Measurements from ENCODE around the gene SLC66A1. TPM values are rescaled to one million over a fixed set of nuclear protein-coding genes. Genes with fewer than 3 reads are reported as not detected.

Gene SLC66A1
- total and polyA plus RNA-seq, 4 donors = 4.0 to 15.2 (median 10.6) TPM

GRCh38 chr1:19342894-19343616 lies 30.9 kb downstream of the SLC66A1 start:
- Histone ChIP-seq H3K9me3 (ENCODE audit: control insufficient read depth, low read length) (no peaks in the 10 kb centered on the region), H3K27ac (ENCODE audit: low read depth in 1 of 2, low read length in 2 of 2) (no peak overlapping the region), H3K4me3 (ENCODE audit: low read length in 2 of 2) (no peak overlapping the region), H3K27me3 (ENCODE audit: control insufficient read depth in 1 of 2, insufficient read depth in 2 of 2, low read length in 1 of 2) (no peaks in the 10 kb centered on the region), H3K36me3 (ENCODE audit: control insufficient read depth in 1 of 2, insufficient read depth in 2 of 2, low read length in 1 of 2) (peaks cover 0 to 2% of the 10 kb centered on the region in 2 donors), H3K4me1 (ENCODE audit: control insufficient read depth in 1 of 2, insufficient read depth in 2 of 2, low read length in 2 of 2) (no peaks in the 10 kb centered on the region)
- DNase-seq (no peak), ATAC-seq (ENCODE audit: low FRiP score) (no peak)
- WGBS, 2 donors = 75 to 82% methylated on average over 30 to 33 of the region's 33 CpGs
- intact Hi-C loops (cut with DNase I) = loop anchor here in 1 of 2 donors (2.0 to 10.0 kb wide), 2 partner anchors 242 to 308 kb away; no protein-coding TSS in a partner anchor

GRCh38 chr1:19343617-19344350 lies 31.7 kb downstream of the SLC66A1 start:
- H3K27ac ChIP-seq (ENCODE audit: low read depth in 1 of 2, low read length in 2 of 2) = no peak overlapping the region
- 81 to 83% methylated on average over 20 of the region's 20 CpGs for WGBS, 2 donors
- intact Hi-C loops (cut with DNase I) = loop anchor here in 1 of 2 donors (2.0 to 10.0 kb wide), 2 partner anchors 241 to 307 kb away; no protein-coding TSS in a partner anchor

DNA sequence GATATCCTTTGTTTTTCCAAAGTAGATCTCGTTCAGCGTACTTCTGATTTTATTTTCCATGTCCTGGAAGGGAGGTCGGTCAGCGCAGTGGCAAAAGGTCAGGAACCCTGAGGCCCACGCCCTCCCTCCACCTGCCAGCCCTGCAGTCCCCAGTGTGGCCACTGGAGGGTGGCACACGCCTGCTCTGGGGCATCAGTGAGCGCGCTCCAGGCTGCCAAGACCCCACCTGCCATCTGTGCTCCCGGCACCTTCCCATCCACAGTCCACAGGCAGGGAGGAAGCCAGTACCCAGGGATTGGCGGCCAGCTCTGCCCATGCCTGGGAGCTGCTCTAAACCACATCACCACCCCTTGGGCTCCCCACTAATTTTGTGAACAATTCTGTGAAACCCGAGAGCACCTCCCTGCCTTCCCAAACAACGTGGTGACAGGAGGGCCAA lies 32.3 kb downstream of the SLC66A1 start:
- Histone ChIP-seq H3K4me3 (ENCODE audit: low read length in 2 of 2) (no peak overlapping the region), H3K27ac (ENCODE audit: low read depth in 1 of 2, low read length in 2 of 2) (no peak overlapping the region), H3K4me1 (ENCODE audit: control insufficient read depth in 1 of 2, insufficient read depth in 2 of 2, low read length in 2 of 2) (no peaks in the 10 kb centered on the region), H3K27me3 (ENCODE audit: control insufficient read depth in 1 of 2, insufficient read depth in 2 of 2, low read length in 1 of 2) (no peaks in the 10 kb centered on the region), H3K36me3 (ENCODE audit: control insufficient read depth in 1 of 2, insufficient read depth in 2 of 2, low read length in 1 of 2) (peaks cover 0 to 2% of the 10 kb centered on the region in 2 donors), H3K9me3 (ENCODE audit: control insufficient read depth, low read length) (no peaks in the 10 kb centered on the region)
- DNase-seq (peak in 1 of 2 donors; percentile 86), ATAC-seq (ENCODE audit: low FRiP score) (peak; percentile 76)
- intact Hi-C loops (cut with DNase I) = loop anchor here in 1 of 2 donors (10.0 kb wide), 1 partner anchor 240 kb away; no protein-coding TSS in a partner anchor
- 48 to 56% methylated on average over 12 of the region's 12 CpGs for WGBS, 2 donors

More at GRCh38 chr1:19343617-19344350, 31.7 kb downstream of the SLC66A1 start:
- DNase-seq = no peak
- Histone ChIP-seq H3K36me3 (ENCODE audit: control insufficient read depth in 1 of 2, insufficient read depth in 2 of 2, low read length in 1 of 2) (peaks cover 0 to 2% of the 10 kb centered on the region in 2 donors), H3K9me3 (ENCODE audit: control insufficient read depth, low read length) (no peaks in the 10 kb centered on the region), H3K4me3 (ENCODE audit: low read length in 2 of 2) (no peak overlapping the region), H3K27me3 (ENCODE audit: control insufficient read depth in 1 of 2, insufficient read depth in 2 of 2, low read length in 1 of 2) (no peaks in the 10 kb centered on the region), H3K4me1 (ENCODE audit: control insufficient read depth in 1 of 2, insufficient read depth in 2 of 2, low read length in 2 of 2) (no peaks in the 10 kb centered on the region)
- ATAC-seq (ENCODE audit: low FRiP score) = peak; percentile 23

- no peak overlapping the region for H3K27ac ChIP-seq (ENCODE audit: low read depth in 1 of 2, low read length in 2 of 2)
Measured at GRCh38 chr1:19344831-19345230, 32.7 kb downstream of the SLC66A1 start.

DNA sequence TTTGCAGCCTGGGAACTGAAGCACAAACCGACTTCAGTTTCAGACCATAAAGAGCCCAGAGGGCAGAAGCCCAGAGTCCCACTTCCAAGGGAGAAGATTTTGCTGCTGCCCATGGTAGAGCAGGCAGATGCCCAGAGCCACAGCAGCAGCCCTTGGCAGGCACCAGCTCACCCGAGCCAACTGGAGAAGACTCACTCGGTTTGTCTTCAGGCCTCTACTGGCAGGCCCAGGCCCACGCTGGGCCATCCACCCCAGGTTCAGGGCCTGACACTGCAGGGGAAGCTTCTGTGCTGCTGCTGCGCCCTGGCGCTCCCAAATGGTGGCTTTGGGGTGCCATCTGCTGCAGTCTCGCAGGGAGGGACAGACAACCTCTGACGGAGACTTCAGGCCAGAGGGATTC lies 33.3 kb downstream of the SLC66A1 start:
- Histone ChIP-seq H3K27ac (ENCODE audit: low read depth in 1 of 2, low read length in 2 of 2) (no peak overlapping the region), H3K4me1 (ENCODE audit: control insufficient read depth in 1 of 2, insufficient read depth in 2 of 2, low read length in 2 of 2) (no peaks in the 10 kb centered on the region)

More at GRCh38 chr1:19344831-19345230, 32.7 kb downstream of the SLC66A1 start:
- ATAC-seq (ENCODE audit: low FRiP score) (no peak), DNase-seq (no peak)
- Histone ChIP-seq H3K27me3 (ENCODE audit: control insufficient read depth in 1 of 2, insufficient read depth in 2 of 2, low read length in 1 of 2) (no peaks in the 10 kb centered on the region), H3K4me1 (ENCODE audit: control insufficient read depth in 1 of 2, insufficient read depth in 2 of 2, low read length in 2 of 2) (no peaks in the 10 kb centered on the region), H3K4me3 (ENCODE audit: low read length in 2 of 2) (no peak overlapping the region), H3K36me3 (ENCODE audit: control insufficient read depth in 1 of 2, insufficient read depth in 2 of 2, low read length in 1 of 2) (peaks cover 0 to 3% of the 10 kb centered on the region in 2 donors), H3K9me3 (ENCODE audit: control insufficient read depth, low read length) (no peaks in the 10 kb centered on the region)
- WGBS, 2 donors = 88 to 89% methylated on average over 11 of the region's 11 CpGs
- intact Hi-C loops (cut with DNase I) = loop anchor here (5.0 to 10.0 kb wide), 2 partner anchors 240 to 307 kb away; no protein-coding TSS in a partner anchor

DNA sequence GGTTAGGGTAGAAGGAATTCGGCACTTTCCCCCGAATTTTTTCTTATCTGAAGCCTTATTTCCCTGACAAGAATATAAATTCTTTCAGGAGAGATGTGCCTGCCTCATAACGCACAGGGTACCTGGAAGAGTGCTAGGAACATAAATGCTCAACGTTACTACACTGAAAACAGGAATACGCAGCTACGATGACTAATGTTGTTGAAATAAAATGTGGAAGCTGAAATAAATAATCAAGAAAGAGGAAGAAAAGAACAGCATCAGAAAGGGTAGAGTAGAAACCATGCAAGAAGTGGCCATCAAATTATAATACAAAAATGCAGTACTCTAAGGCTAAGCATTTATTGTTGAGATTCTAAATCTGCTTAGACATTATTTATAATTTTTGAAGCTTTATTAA lies 33.9 kb downstream of the SLC66A1 start:
- Histone ChIP-seq H3K27me3 (ENCODE audit: control insufficient read depth in 1 of 2, insufficient read depth in 2 of 2, low read length in 1 of 2) (no peaks in the 10 kb centered on the region), H3K27ac (ENCODE audit: low read depth in 1 of 2, low read length in 2 of 2) (no peak overlapping the region), H3K9me3 (ENCODE audit: control insufficient read depth, low read length) (no peaks in the 10 kb centered on the region), H3K36me3 (ENCODE audit: control insufficient read depth in 1 of 2, insufficient read depth in 2 of 2, low read length in 1 of 2) (peaks cover 0 to 5% of the 10 kb centered on the region in 2 donors), H3K4me1 (ENCODE audit: control insufficient read depth in 1 of 2, insufficient read depth in 2 of 2, low read length in 2 of 2) (no peaks in the 10 kb centered on the region), H3K4me3 (ENCODE audit: low read length in 2 of 2) (no peak overlapping the region)
- no peak for ATAC-seq (ENCODE audit: low FRiP score)
- DNase-seq = no peak
- intact Hi-C loops (cut with DNase I) = loop anchor here (5.0 to 10.0 kb wide), 2 partner anchors 239 to 306 kb away; no protein-coding TSS in a partner anchor
- WGBS, 2 donors = 70 to 72% methylated on average over 6 of the region's 6 CpGs

More for the DNA sequence above, 33.3 kb downstream of the SLC66A1 start:
- ATAC-seq (ENCODE audit: low FRiP score) (no peak), DNase-seq (no peak)
- H3K4me3 ChIP-seq (ENCODE audit: low read length in 2 of 2) = no peak overlapping the region
- intact Hi-C loops (cut with DNase I) = loop anchor here (5.0 to 10.0 kb wide), 2 partner anchors 239 to 307 kb away; no protein-coding TSS in a partner anchor
- WGBS, 2 donors = 75 to 79% methylated on average over 8 of the region's 8 CpGs
- H3K36me3 ChIP-seq (ENCODE audit: control insufficient read depth in 1 of 2, insufficient read depth in 2 of 2, low read length in 1 of 2) = peaks cover 0 to 5% of the 10 kb centered on the region in 2 donors
- H3K27me3 ChIP-seq (ENCODE audit: control insufficient read depth in 1 of 2, insufficient read depth in 2 of 2, low read length in 1 of 2) = no peaks in the 10 kb centered on the region
- H3K9me3 ChIP-seq (ENCODE audit: control insufficient read depth, low read length) = no peaks in the 10 kb centered on the region

DNA sequence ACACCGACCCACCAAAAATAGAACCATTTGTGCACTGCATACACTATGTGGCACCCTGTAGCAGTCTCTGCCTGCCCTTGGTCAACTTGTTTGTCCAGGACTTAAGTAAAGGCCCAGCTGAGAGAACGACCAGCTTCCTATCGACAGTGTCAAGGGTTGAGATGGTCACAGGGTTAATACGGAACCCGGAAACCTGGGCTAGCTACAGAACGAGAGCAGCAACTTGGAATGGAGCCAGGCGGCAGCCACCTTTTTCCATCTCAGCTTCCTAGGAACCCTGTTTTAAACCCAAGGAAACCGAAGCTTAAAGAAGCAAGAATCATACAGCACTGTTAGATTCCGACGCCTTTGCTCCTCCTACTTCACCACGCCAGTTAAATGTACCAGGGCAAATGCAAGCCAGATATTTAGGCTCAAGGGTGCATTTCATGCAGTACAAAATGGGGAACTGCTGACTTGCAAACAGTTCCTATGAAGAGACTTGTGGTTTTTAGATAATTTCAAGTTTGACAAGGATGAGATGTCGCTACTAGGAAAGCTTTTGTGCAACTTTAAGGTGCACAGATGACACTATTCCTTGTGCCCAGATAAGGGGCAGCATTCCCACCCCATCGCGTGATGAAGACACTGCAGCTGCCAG lies 35.5 kb downstream of the SLC66A1 start:
- WGBS, 2 donors = 77% methylated on average over 14 of the region's 14 CpGs
- peaks cover 0 to 9% of the 10 kb centered on the region in 2 donors for H3K36me3 ChIP-seq (ENCODE audit: control insufficient read depth in 1 of 2, insufficient read depth in 2 of 2, low read length in 1 of 2)

More for the DNA sequence above, 35.5 kb downstream of the SLC66A1 start:
- no peak for DNase-seq
- intact Hi-C loops (cut with DNase I) = loop anchor here (5.0 to 10.0 kb wide), 2 partner anchors 237 to 305 kb away; no protein-coding TSS in a partner anchor
- Histone ChIP-seq H3K27ac (ENCODE audit: low read depth in 1 of 2, low read length in 2 of 2) (no peak overlapping the region), H3K4me3 (ENCODE audit: low read length in 2 of 2) (no peak overlapping the region), H3K4me1 (ENCODE audit: control insufficient read depth in 1 of 2, insufficient read depth in 2 of 2, low read length in 2 of 2) (no peaks in the 10 kb centered on the region), H3K27me3 (ENCODE audit: control insufficient read depth in 1 of 2, insufficient read depth in 2 of 2, low read length in 1 of 2) (no peaks in the 10 kb centered on the region), H3K9me3 (ENCODE audit: control insufficient read depth, low read length) (no peaks in the 10 kb centered on the region)
- no peak for ATAC-seq (ENCODE audit: low FRiP score)
